B cell (primary cell): Measurements from ENCODE around the gene CABLES2.

Experiments used
- CTCF ChIP-seq: fragments of 200-600 bp; IDR thresholded peaks from one replicate; pipeline ENCODE4 v1.8.0; 2022; ENCODE audit warnings: antibody characterized with exemption, mild to moderate bottlenecking
- EZH2 ChIP-seq: IDR thresholded peaks from 2 replicates; pipeline ENCODE4 v1.6.1; 2012; ENCODE audit warnings: borderline replicate concordance, low read depth, mild to moderate bottlenecking, moderate library complexity, low read length; ENCODE audit not compliant: insufficient read depth, poor library complexity, severe bottlenecking

DNA sequence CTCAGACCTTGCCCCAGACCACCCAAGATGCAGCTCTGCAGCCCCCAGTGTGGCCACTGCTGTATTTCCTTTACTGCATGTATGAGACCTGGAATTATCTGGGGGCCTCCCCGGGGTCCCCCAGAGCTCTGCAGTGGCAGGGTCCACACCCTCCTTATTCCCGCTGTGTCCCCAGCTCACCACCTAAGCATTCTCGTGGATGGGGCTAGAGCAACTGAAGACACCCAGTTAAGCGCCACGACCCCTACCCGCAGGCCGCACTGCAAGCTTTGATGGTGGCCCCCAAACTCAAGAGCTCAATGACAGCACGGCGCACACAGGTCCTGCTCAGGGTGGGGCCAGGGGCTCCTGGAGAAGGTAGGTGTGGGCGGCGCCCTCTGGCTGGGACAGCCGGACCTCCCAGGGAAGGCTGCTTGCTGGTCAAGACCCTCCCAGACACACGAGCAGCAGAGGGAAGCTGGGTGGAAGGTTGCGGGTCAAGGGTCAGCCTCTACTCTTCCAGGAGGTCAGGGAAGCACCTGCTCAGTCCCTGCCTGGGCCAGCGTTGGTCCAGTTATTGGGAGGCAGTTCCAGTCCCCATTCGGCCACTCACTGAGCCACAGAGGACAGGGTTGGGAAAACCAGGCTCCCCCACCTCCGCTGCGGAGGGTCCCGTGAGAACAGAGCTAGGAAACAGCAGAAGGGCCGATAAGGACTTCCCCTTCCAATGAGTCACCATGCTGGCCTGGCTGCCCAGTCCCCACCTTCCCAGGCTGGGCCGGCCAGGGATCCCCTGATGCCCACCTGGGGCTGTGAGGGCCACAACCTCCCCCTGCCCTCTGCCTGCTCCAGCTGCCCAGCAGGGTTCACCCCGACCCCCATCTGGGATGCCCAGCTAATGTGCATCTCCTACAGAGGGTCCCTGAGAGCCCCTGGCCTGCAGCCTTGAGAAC, 42.9 kb downstream of the CABLES2 start:
- TF ChIP-seq CTCF (no peak), EZH2 (no peak)
